ENCODE results near the gene SLC4A8.

GRCh38 chr12:51521554-51522276 lies 97.1 kb downstream of the SLC4A8 start:
- TF ChIP-seq CTCF (IDR thresholded peaks at IDR 0.05) (no peak), POLR2AphosphoS5 (IDR thresholded peaks at IDR 0.05) (no peak), POLR2A (IDR thresholded peaks at IDR 0.05) (no peak)
